Neutrophil (primary cell): ENCODE results near the gene PTPN13.

Source experiments
- H3K27ac ChIP-seq: fragments of 200-600 bp; sonication (generic); 2 replicates; pipeline ENCODE4 v1.5.1; 2016; ENCODE audit warnings: mild to moderate bottlenecking, moderate library complexity
- H3K27me3 ChIP-seq: fragments of 200-600 bp; sonication (generic); 2 replicates; pipeline ENCODE4 v1.6.0; 2016; ENCODE audit warnings: mild to moderate bottlenecking
- H3K36me3 ChIP-seq: fragments of 200-600 bp; sonication (generic); 2 replicates; pipeline ENCODE4 v1.5.1; 2017
- H3K4me1 ChIP-seq, 2 experiments: fragments of 200-600 bp in 1 of 2; sonication (generic) in 1 of 2; 1 replicate in 1 of 2; 2 replicates in 1 of 2; pipeline versions ENCODE4 v1.5.1 to v1.6.1; 2013 to 2016; ENCODE audit warnings: low read depth in 1 of 2, low read length in 1 of 2, mild to moderate bottlenecking in 1 of 2, moderate library complexity in 1 of 2; ENCODE audit not compliant: control insufficient read depth in 1 of 2, insufficient read depth in 1 of 2
- H3K4me3 ChIP-seq, 2 experiments: fragments of 200-600 bp in 1 of 2; sonication (generic) in 1 of 2; 1 replicate in 1 of 2; 2 replicates in 1 of 2; pipeline ENCODE4 v1.5.1; 2013 to 2016; ENCODE audit warnings: low read depth in 1 of 2, low read length in 1 of 2, mild to moderate bottlenecking in 1 of 2, moderate library complexity in 1 of 2
- H3K9me3 ChIP-seq: fragments of 200-600 bp; sonication (generic); 2 replicates; pipeline ENCODE4 v1.5.1; 2016
- TF ChIP-seq, protein P1 (sequence below): fragments of 200-600 bp; sonication (generic); IDR thresholded peaks from 2 replicates; pipeline ENCODE4 v1.5.1; 2016; ENCODE audit warnings: antibody characterized with exemption

The PTPN13 gene

DNA sequence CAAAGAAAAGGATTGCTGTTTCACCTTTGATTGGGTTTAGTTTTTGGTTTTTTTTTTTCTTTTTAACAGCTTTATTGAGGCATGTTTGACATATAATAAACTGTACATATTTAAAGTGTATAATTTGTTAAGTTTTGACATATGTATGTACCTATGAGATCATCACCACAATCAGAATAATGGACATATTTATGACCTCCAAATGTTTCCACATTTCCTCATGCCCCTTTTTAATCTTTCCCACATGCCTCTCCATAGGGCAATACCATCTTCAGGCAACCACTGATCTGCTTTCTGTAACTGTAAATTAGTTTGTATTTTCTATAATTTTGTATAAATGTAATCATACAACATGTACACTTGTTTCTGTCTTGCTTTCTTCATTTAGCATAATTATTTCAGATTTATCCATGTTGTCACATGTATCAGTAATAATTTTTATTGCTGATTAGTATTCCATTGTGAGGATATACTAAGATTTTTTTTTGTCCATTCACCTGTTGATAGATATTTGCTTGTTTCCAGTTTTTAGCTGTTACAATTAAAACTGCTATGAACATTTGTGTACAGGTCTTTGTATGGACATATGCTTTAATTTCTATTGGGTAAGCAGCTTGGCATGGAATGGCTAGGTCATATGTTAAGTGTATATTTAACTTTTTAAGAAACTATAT, 33.5 kb downstream of the PTPN13 start:
- Histone ChIP-seq H3K36me3 (no peaks in the 10 kb centered on the region), H3K27me3 (no peaks in the 10 kb centered on the region)

GRCh38 chr4:86630629-86631028, 36.5 kb downstream of the PTPN13 start:
- TF ChIP-seq, protein P1, sequence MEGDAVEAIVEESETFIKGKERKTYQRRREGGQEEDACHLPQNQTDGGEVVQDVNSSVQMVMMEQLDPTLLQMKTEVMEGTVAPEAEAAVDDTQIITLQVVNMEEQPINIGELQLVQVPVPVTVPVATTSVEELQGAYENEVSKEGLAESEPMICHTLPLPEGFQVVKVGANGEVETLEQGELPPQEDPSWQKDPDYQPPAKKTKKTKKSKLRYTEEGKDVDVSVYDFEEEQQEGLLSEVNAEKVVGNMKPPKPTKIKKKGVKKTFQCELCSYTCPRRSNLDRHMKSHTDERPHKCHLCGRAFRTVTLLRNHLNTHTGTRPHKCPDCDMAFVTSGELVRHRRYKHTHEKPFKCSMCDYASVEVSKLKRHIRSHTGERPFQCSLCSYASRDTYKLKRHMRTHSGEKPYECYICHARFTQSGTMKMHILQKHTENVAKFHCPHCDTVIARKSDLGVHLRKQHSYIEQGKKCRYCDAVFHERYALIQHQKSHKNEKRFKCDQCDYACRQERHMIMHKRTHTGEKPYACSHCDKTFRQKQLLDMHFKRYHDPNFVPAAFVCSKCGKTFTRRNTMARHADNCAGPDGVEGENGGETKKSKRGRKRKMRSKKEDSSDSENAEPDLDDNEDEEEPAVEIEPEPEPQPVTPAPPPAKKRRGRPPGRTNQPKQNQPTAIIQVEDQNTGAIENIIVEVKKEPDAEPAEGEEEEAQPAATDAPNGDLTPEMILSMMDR, result no peak
- Histone ChIP-seq H3K9me3 (no peaks in the 10 kb centered on the region), H3K36me3 (no peaks in the 10 kb centered on the region), H3K4me1 (no peaks in the 10 kb centered on the region), H3K4me3 (no peak overlapping the region), H3K27me3 (no peaks in the 10 kb centered on the region), H3K27ac (no peak overlapping the region)

More for the DNA sequence above, 33.5 kb downstream of the PTPN13 start:
- Histone ChIP-seq H3K9me3 (no peaks in the 10 kb centered on the region), H3K27ac (no peak overlapping the region), H3K4me3 (no peak overlapping the region), H3K4me1 (no peaks in the 10 kb centered on the region)
- TF ChIP-seq, protein P1, result no peak

DNA sequence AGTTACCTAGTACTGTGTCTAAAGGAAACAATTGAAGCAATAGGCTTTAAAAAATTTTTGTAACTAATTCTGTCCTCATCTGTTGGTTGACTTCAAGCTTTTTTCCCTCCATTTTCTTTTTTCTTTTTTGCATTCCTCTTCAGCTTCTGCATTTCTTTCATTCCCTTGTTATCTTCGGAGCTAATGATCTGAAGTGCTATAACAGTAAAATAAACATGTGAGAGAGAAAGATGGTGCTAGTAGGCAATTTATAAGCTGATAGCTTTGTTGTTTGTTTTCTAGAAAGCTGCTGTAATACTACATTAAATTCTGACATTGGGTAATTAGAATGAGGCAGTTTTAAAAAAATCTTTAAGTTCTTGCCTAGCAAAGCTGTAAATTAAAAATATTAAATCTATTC, 37.1 kb downstream of the PTPN13 start:
- Histone ChIP-seq H3K4me3 (no peak overlapping the region), H3K9me3 (no peaks in the 10 kb centered on the region), H3K27ac (no peak overlapping the region), H3K4me1 (no peaks in the 10 kb centered on the region), H3K36me3 (no peaks in the 10 kb centered on the region), H3K27me3 (no peaks in the 10 kb centered on the region)
- TF ChIP-seq, protein P1, result no peak

DNA sequence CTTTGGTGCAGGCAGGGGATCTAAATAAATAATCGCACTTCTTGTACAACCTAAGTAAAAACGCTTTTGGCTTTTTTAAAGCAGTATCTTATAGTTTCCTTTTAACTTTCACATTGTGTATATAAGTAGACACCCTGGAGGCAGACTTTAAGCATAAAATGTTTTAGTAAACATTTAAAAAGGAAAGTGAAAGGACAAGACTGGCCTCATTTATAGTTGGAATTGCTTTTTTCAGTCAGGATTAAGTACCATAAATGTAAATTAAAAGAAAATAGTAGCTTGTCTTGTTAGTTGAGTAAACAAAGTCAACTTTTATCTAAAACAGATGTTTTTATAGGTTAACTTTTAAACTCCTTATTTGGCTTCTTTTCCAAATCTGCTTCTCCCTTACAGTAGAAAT, 39.7 kb downstream of the PTPN13 start:
- no peak overlapping the region for H3K27ac ChIP-seq
- H3K9me3 ChIP-seq, result no peaks in the 10 kb centered on the region
- H3K27me3 ChIP-seq, result no peaks in the 10 kb centered on the region
- H3K4me1 ChIP-seq, result no peaks in the 10 kb centered on the region
- TF ChIP-seq, protein P1, result no peak
- H3K4me3 ChIP-seq, result no peak overlapping the region
- H3K36me3 ChIP-seq, result no peaks in the 10 kb centered on the region

DNA sequence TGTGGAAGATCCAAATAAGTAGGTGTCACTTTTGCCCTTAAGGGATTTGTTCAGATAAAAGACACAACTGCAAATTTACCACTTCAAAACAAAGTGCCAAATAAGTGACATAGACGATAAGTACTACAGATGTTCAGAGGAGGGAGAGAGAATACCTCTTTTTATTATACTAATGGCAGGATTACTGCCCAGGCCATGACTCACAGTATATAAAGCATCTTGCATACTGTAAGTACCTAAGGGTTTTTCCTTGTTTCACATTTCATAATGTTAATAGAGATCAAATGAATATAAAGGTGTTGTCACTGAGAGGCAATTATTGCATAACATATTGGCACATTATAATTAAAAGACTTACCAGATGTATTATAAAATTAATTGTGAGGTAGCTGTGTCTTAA, 46.4 kb downstream of the PTPN13 start:
- no peak overlapping the region for H3K27ac ChIP-seq
- H3K4me3 ChIP-seq, result no peak overlapping the region
- H3K27me3 ChIP-seq, result no peaks in the 10 kb centered on the region
- H3K9me3 ChIP-seq, result no peaks in the 10 kb centered on the region
- no peaks in the 10 kb centered on the region for H3K36me3 ChIP-seq
- TF ChIP-seq, protein P1, result no peak
- no peaks in the 10 kb centered on the region for H3K4me1 ChIP-seq
